ENCODE measurements around the gene FAM20A. TPM values are rescaled to one million over a fixed set of nuclear protein-coding genes. Genes with fewer than 3 reads are reported as not detected.

The FAM20A gene
- total RNA-seq (2022) (0.34 and 0.44 TPM in 2 replicates), Bru-seq, nascent RNA (percentile 30 among the genes with signal in this experiment), BruChase-seq, experiment 1, labeled RNA remaining after a 2-hour chase (percentile 23 among the genes with signal in this experiment), BruChase-seq, experiment 2, labeled RNA remaining after a 6-hour chase (percentile 19 among the genes with signal in this experiment)
- long read RNA-seq, partial matches to known transcripts: 0 of 6 reads
- long read RNA-seq, other reads (novel, unspliced or antisense): 6 of 6 reads

GRCh38 chr17:68600931-68601564 is at the start of gene FAM20A:
TSS of gene FAM20A (minus strand) at chr17:68601367. CDS start at chr17:68600666, 701 bp downstream.
- Mint-ChIP-seq H3K4me3 (ENCODE audit: unreplicated experiment) (peak within 1 kb of the TSS; percentile 61), H3K27ac (ENCODE audit: unreplicated experiment) (no peak within 1 kb of the TSS), H3K4me1 (ENCODE audit: low read depth, unreplicated experiment) (peaks cover 15% of the 10 kb centered on the region), H3K27me3 (ENCODE audit: insufficient read depth, unreplicated experiment) (peaks cover 9% of the 10 kb centered on the region), H3K36me3 (ENCODE audit: insufficient read depth, unreplicated experiment) (no peaks in the 10 kb centered on the region), H3K9me3 (ENCODE audit: unreplicated experiment) (no peaks in the 10 kb centered on the region)
- intact Hi-C loops (cut with micrococcal nuclease; ENCODE audit: unreplicated experiment): loop anchor here (1.0 kb wide), 1 partner anchor 158 kb away; no protein-coding TSS in a partner anchor
- Histone ChIP-seq H3K4me1 (peaks cover 15% of the 10 kb centered on the region), H3K36me3 (ENCODE audit: control insufficient read depth, insufficient read depth, low read length) (no peaks in the 10 kb centered on the region), H3K9me3 (no peaks in the 10 kb centered on the region), H3K27me3 (replicated peaks; ENCODE audit: control insufficient read depth, insufficient read depth, low read length) (no peaks in the 10 kb centered on the region), H3K4me3 (ENCODE audit: low read depth, low read length) (peak within 1 kb of the TSS; percentile 45)
- ChIA-PET POLR2A (no interaction called here), CTCF (interaction anchor here (0.6 to 2.0 kb wide), 2 partner anchors 67 to 1222 kb away, joined by 3 to 7 read pairs; no protein-coding TSS in a partner anchor)
- TF ChIP-seq CTCF (IDR thresholded peaks at IDR 0.05; ENCODE audit: insufficient read depth in 1 of 2, low read depth in 1 of 2, low read length in 1 of 2, severe bottlenecking in 1 of 2, unreplicated experiment in 1 of 2): no peak
- no TSS peak for BruUV-seq (replicated peaks)
- DNase-seq: peak in 1 of 2 experiments; percentile 18

- H3K9me3 Mint-ChIP-seq (ENCODE audit: unreplicated experiment): peaks cover 13% of the 10 kb centered on the region
- peaks cover 19% of the 10 kb centered on the region for H3K27me3 Mint-ChIP-seq (ENCODE audit: insufficient read depth, unreplicated experiment)
- Histone ChIP-seq H3K27me3 (replicated peaks; ENCODE audit: control insufficient read depth, insufficient read depth, low read length) (no peaks in the 10 kb centered on the region; the same call in 1 of the 2 replicates), H3K4me1 (no peaks in the 10 kb centered on the region), H3K4me3 (ENCODE audit: low read depth, low read length) (no peak overlapping the region), H3K9me3 (peaks cover 14% of the 10 kb centered on the region; the same call in 1 of the 2 replicates), H3K36me3 (ENCODE audit: control insufficient read depth, insufficient read depth, low read length) (no peaks in the 10 kb centered on the region)
- CTCF ChIA-PET: no interaction called here
- no peaks in the 10 kb centered on the region for H3K4me1 Mint-ChIP-seq (ENCODE audit: low read depth, unreplicated experiment)
- POLR2A ChIA-PET: no interaction called here
- intact Hi-C loops (cut with micrococcal nuclease; ENCODE audit: unreplicated experiment): no loop called here
- no peak for DNase-seq
- no peak overlapping the region for H3K27ac Mint-ChIP-seq (ENCODE audit: unreplicated experiment)
- H3K4me3 Mint-ChIP-seq (ENCODE audit: unreplicated experiment): no peak overlapping the region
- no peak for TF ChIP-seq CTCF (IDR thresholded peaks at IDR 0.05; ENCODE audit: insufficient read depth in 1 of 2, low read depth in 1 of 2, low read length in 1 of 2, severe bottlenecking in 1 of 2, unreplicated experiment in 1 of 2)
- BruUV-seq (replicated peaks): no TSS peak
- no peaks in the 10 kb centered on the region for H3K36me3 Mint-ChIP-seq (ENCODE audit: insufficient read depth, unreplicated experiment)
Measured at GRCh38 chr17:68649324-68649723, 48.2 kb upstream of the FAM20A start.

- Mint-ChIP-seq H3K27ac (ENCODE audit: unreplicated experiment) (no peak overlapping the region), H3K27me3 (ENCODE audit: insufficient read depth, unreplicated experiment) (peaks cover 30% of the 10 kb centered on the region), H3K36me3 (ENCODE audit: insufficient read depth, unreplicated experiment) (no peaks in the 10 kb centered on the region), H3K9me3 (ENCODE audit: unreplicated experiment) (peaks cover 13% of the 10 kb centered on the region), H3K4me3 (ENCODE audit: unreplicated experiment) (no peak overlapping the region), H3K4me1 (ENCODE audit: low read depth, unreplicated experiment) (no peaks in the 10 kb centered on the region)
- no peak for DNase-seq
- H3K27me3 ChIP-seq (replicated peaks; ENCODE audit: control insufficient read depth, insufficient read depth, low read length): no peaks in the 10 kb centered on the region; the same call in 1 of the 2 replicates
- no peak for TF ChIP-seq CTCF (IDR thresholded peaks at IDR 0.05; ENCODE audit: insufficient read depth in 1 of 2, low read depth in 1 of 2, low read length in 1 of 2, severe bottlenecking in 1 of 2, unreplicated experiment in 1 of 2)
- no TSS peak for BruUV-seq (replicated peaks)
- H3K4me1 ChIP-seq: no peaks in the 10 kb centered on the region
- H3K36me3 ChIP-seq (ENCODE audit: control insufficient read depth, insufficient read depth, low read length): no peaks in the 10 kb centered on the region
- ChIA-PET POLR2A (no interaction called here), CTCF (no interaction called here)
- H3K9me3 ChIP-seq: peaks cover 14% of the 10 kb centered on the region; the same call in 1 of the 2 replicates
- no peak overlapping the region for H3K4me3 ChIP-seq (ENCODE audit: low read depth, low read length)
- intact Hi-C loops (cut with micrococcal nuclease; ENCODE audit: unreplicated experiment): no loop called here
Measured at GRCh38 chr17:68646626-68647526, 45.7 kb upstream of the FAM20A start.

Data from Caco-2 (cell line).